AG09309 (cell line): ENCODE measurements around the gene MED26.
A peak's percentile ranks its signal among the peaks of the same experiment; 100 is the strongest.

Experiments used
- DNase-seq: peaks from one replicate; pipeline ENCODE4 v3.0.0-alpha.2; 2010; ENCODE audit warnings: low read depth
- H3K4me3 ChIP-seq: 2 replicates; pipeline ENCODE4 v1.5.1; 2011; ENCODE audit warnings: mild to moderate bottlenecking, low read depth, low read length, moderate library complexity; ENCODE audit not compliant: control insufficient read depth
- CTCF ChIP-seq: IDR thresholded peaks from 2 replicates; pipeline ENCODE4 v1.5.1; 2011; ENCODE audit warnings: mild to moderate bottlenecking, low read depth, low read length, inconsistent platforms; ENCODE audit not compliant: insufficient read depth, control insufficient read depth; ENCODE audit errors: missing control alignments

Gene MED26

GRCh38 chr19:16530540-16531379 is 97.2 kb downstream of the MED26 start:
- H3K4me3 ChIP-seq = no peak overlapping the region
- TF ChIP-seq CTCF = no peak
- no peak for DNase-seq

GRCh38 chr19:16529466-16530144 is 98.4 kb downstream of the MED26 start:
- no peak for TF ChIP-seq CTCF
- H3K4me3 ChIP-seq = no peak overlapping the region
- no peak for DNase-seq

- peak; percentile 32 for TF ChIP-seq CTCF
- H3K4me3 ChIP-seq = no peak overlapping the region
- no peak for DNase-seq
Measured at GRCh38 chr19:16527971-16528521, 100.0 kb downstream of the MED26 start.

- no peak for TF ChIP-seq CTCF
- no peak overlapping the region for H3K4me3 ChIP-seq
- no peak for DNase-seq
Measured at GRCh38 chr19:16527334-16527935, 100.6 kb downstream of the MED26 start.

GRCh38 chr19:16525751-16526481 is 102.1 kb downstream of the MED26 start:
- no peak overlapping the region for H3K4me3 ChIP-seq
- DNase-seq = no peak
- TF ChIP-seq CTCF = no peak
